HG02973 (cell line): ENCODE measurements around the gene MYO9B.

Experiments
- ATAC-seq: cut with Tn5 transposase; IDR thresholded peaks from one replicate; pipeline ENCODE4 v1.9.1; 2021; ENCODE audit warnings: moderate library complexity; ENCODE audit not compliant: unreplicated experiment

MYO9B gene

GRCh38 chr19:17058236-17058635, 17.3 kb upstream of the MYO9B start:
- no peak for ATAC-seq

DNA sequence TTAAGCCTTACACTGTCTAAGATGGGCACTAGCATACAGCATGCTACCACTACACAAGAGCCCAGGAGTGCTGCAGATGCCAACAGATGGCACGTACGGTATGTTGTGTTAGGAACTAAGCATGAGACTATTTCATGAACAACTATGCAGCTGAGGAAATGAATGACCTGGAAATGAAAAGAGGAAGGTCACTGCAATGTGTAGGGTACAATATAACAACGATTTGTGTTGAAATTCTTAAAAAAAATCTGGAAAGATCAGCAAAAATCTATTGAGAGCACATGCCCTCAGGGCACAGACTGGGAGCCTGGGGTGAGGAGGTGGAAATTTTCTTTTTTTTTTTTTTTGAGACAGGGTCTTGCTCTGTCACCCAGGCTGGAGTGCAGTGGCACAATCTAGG, 14.8 kb upstream of the MYO9B start:
- no peak for ATAC-seq

- no peak for ATAC-seq
These were observed 14.4 kb upstream of the MYO9B start for GRCh38 chr19:17061205-17061604.

- no peak for ATAC-seq
These were observed 13.9 kb upstream of the MYO9B start for GRCh38 chr19:17061691-17062090.

GRCh38 chr19:17063428-17063827, 12.1 kb upstream of the MYO9B start:
- ATAC-seq, result no peak

DNA sequence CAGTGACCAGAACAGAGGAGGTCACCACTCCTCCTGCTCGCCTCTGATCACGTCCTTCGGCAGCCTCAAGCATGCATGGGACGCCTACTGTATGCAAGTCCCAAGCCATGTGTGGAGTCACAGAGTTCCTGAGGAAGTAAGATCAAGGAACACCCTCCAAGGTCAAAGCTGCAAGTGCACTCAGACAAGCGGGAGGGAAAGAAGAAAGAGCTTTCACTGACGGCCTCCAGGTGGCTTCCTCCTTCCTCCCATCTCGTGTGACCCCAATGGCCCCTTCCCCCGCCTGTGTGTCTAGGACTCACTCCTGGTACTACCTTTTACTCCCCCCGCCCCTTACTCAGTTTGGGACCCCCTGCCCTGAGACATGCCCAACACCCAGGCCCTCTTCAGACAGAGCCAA, 6.4 kb upstream of the MYO9B start:
- ATAC-seq, result no peak

GRCh38 chr19:17070421-17070820, 5.2 kb upstream of the MYO9B start:
- no peak for ATAC-seq

DNA sequence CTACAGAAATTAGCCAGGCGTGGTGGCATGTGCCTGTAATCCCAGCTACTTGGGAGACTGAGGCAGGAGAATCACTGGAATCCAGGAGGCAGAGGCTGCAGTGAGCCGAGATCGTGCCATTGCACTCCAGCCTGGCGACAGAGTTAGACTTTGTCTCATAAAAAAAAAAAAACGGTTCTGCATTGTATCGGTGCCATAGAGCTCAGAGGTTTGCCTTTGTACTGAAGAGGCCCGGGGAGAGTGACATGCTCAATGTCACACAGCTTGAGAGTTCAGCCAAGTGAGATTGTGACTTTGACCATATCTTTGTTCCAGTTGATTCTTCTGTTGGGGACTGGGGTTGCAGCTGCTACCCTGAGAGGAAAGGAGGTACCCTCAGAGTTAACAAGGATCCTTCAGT, 4.7 kb upstream of the MYO9B start:
- no peak for ATAC-seq

- no peak for ATAC-seq
These were observed 1.5 kb upstream of the MYO9B start for GRCh38 chr19:17073869-17074633.

- no peak for ATAC-seq
These were observed 943 bp upstream of the MYO9B start for GRCh38 chr19:17074634-17075034.

GRCh38 chr19:17075864-17076542, 426 bp downstream of the MYO9B start:
- ATAC-seq, result no peak

- no peak for ATAC-seq
These were observed 990 bp downstream of the MYO9B start for GRCh38 chr19:17076543-17076991.

DNA sequence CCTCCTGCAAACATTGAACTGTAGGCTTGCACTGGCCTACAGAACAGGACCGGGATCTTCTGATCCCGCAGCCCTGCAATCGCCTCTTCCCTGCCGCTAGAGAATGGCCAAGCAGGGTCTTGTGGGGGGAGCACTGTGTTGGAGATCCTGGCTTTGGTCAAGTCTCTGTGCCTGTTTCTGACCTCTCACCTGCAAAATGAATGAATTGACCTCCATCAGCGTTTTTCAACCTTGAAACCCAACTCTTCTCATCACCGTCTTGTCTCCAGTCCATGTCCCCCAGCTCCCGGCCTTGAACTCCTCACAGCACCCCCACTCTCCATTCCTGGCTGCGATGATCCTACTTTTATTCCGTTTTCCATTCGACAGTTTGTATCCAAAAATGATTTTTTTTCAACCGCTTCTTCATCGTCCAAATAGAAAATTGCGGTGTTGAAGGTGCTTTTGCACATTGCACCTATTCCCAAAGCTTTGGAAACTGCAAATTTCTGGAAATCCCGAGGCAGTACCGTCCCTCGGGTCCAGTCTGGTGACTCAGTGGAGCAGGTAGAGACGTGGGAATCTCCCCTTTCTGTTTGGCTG, 2.0 kb downstream of the MYO9B start:
- no peak for ATAC-seq

- ATAC-seq, result no peak
These were observed 2.7 kb downstream of the MYO9B start for GRCh38 chr19:17078036-17078919.

DNA sequence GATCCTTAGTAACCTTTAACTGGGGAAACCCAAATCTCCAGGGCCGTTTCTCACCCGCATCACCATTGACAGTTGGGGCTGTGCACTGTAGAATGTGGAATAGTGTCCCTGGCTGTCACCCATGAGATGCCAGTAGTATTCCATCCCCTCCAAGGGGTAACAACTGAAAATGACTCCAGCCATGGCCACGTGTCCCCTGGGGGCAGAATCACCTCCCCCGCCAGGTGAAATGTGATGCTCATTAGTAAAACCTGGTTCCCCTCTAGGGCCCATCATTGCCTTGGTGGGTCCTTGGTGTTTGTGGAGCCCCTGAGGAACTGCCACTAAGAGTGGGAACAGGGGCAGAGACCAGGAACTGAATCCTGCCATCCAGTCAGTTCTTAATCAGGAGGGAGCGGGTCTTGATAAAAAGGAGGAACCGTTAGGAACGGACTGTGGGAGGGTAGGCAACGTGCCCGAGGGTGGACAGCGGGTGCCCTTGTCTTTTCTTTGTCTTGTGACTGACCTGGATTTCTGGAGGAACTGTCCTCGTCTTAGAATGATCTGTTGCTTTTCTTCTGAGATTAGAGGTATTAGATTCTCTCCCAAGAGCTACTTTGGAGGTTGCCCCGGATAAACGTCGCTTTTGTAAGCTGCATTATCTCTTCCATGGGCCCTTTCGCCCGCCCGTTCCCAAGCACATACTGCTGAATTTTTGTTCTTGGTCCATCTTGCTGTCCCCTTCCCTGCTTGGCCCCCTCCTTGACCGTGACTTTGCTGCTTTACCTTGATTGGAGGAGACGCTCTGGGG, 3.5 kb downstream of the MYO9B start:
- no peak for ATAC-seq

DNA sequence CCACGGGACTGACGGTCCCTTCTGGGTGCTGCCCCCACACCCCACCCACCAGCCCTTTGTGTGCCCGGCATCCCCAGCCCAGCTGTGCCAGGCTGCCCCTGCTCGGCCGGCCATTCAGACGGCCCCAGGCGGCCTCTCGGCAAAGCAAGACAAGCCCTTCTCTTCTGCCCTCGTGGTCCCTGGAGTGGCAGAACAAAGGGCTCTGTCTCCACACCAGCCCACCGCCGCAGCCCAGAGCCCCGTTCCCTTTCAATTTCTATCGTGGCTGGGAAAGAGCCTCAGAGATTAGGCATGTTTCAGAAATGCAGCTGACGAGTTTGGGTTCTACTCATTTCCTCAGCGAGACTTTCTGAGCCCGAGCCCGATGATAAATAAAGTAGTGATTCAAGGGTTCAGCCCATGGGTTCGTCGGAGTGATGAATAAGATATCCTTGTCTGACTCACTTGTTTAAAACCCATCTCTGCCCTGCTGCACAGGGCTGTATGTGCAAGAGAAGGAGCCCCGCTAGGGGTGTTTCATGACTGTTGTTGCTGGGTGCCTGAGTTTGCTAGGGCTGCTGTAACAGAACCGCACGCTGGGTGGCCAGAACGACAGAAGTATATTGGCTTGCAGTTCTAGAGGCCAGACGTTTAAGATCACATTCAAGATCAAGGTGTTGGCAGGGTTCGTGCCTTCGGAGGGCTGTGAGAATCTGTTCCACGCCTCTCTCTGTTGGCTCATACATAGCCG, 4.3 kb downstream of the MYO9B start:
- ATAC-seq, result no peak

- no peak for ATAC-seq
These were observed 4.8 kb downstream of the MYO9B start for GRCh38 chr19:17080440-17080801.

DNA sequence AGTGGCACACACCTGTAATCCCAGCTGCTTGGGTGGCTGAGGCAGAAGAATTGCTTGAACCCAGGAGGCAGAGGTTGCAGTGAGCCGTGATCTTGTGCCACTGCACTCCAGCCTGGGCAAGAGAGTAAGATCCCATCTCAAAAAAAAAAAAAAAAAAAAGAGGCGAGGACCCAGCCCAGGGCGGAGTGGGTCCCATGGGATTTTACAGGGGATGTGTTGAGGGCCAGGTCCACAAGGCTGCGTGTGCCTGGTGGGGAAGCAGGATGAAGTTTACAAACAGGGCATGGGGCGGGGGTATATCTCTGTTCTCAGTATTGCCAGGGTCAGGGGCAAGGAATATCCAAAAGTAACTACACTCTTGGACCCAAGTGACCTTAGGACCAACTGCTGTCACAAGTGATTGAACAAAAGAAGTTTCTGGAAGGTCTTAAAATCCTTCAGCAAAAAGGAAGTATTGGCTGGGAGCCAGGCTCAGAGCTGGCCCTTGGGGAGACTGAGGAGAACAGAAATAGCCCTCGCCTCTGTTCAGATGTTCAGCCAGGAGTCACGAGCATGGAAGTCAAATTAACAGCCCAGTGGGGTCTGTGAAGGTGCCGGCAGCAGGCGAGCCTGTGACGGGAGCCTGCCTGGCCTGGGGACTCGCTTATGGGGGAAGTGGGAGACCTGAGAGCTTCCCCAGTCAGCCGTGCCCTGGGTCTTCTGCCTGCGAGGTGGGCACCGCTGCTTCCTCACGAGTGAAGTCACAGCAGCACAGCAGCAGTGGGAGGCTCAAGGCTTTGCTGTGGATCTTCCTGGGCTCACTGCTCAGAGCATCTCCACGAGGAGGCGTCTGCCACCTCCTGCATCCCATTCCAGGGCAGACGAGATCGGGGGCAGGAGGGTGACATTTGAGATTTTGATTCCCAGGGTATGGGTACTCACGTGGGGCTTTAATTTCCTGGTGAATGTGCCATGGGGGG, 6.4 kb downstream of the MYO9B start:
- no peak for ATAC-seq

DNA sequence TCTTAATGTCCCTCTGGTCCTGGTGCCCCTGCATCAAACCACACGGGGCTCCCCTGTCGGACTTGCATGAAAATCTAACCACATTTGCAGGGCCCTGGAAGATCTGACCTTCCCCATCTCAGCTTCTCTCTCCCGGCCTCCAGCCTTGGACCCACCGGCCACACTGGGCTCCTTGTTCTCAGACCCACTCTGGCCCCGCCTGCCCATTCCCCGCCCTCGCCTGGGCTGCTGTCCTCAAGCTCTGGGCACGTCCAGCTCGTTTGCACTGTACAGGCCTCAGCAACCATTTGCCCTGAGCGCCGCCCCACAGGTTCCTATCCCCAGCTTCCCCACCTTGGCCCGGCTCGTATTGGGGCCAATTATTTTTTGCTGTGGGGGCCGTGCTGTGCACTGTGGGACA, 10.5 kb downstream of the MYO9B start:
- ATAC-seq, result no peak
